ACHN (cell line): ENCODE measurements around the gene SYT11.
"Not testable (repeated sequence)": the region's sequence is repeated elsewhere in the genome, so short reads cannot be mapped to it uniquely, and the experiment has no call there.

Experiments used
- DNase-seq: peaks from one replicate; pipeline ENCODE4 v3.0.0-alpha.2; 2015
- in situ Hi-C: cut with HindIII; loops from 2 replicates; pipeline ENCODE4 v1.10.0; 2017; ENCODE audit warnings: low sequenced_read_pairs, low pct_ligation_motif_present, low pct_unique_long_range_greater_than_20kb

Gene SYT11

GRCh38 chr1:155930725-155931124 is 71.4 kb downstream of the SYT11 start:
- in situ Hi-C loops, DNase-seq: not testable (repeated sequence)

DNA sequence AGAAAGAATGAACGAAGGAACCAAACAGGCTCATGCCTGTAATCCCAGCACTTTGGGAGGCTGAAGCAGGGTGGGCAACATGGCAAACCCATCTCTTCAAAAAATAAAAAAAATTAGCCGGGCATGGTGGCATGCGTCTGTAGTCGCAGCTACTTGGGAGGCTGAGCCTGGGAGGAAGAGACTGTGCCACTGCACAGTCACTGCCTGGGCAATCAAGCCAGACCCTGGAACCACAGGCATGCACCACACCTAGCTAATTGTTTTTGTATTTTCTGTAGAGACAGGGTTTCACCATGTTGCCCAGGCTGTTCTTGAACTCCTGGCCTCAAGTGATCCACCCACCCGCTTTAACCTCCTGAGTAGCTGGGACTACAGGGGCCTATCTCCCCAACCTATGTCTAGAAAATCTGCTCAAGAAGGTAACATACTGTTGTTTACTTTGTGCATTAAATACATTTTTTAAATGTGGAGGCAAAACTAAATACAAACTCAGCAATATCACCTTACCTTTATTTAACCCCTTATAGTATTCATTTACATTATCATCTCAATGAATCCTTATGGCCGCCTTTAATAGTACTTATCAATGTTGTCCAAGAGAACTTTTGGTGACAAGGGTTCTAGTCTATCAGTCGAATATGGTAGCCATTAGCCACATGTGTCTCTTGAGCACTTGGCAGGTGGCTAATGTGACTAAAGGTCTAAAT is 72.1 kb downstream of the SYT11 start:
- in situ Hi-C loops = no loop called here
- DNase-seq = no peak

GRCh38 chr1:155932081-155932480 is 72.7 kb downstream of the SYT11 start:
- in situ Hi-C loops = no loop called here
- no peak for DNase-seq

- in situ Hi-C loops = no loop called here
- DNase-seq = no peak
Measured at GRCh38 chr1:155932487-155932886, 73.1 kb downstream of the SYT11 start.

- in situ Hi-C loops = no loop called here
- DNase-seq = no peak
Measured at GRCh38 chr1:155933591-155934096, 74.3 kb downstream of the SYT11 start.

DNA sequence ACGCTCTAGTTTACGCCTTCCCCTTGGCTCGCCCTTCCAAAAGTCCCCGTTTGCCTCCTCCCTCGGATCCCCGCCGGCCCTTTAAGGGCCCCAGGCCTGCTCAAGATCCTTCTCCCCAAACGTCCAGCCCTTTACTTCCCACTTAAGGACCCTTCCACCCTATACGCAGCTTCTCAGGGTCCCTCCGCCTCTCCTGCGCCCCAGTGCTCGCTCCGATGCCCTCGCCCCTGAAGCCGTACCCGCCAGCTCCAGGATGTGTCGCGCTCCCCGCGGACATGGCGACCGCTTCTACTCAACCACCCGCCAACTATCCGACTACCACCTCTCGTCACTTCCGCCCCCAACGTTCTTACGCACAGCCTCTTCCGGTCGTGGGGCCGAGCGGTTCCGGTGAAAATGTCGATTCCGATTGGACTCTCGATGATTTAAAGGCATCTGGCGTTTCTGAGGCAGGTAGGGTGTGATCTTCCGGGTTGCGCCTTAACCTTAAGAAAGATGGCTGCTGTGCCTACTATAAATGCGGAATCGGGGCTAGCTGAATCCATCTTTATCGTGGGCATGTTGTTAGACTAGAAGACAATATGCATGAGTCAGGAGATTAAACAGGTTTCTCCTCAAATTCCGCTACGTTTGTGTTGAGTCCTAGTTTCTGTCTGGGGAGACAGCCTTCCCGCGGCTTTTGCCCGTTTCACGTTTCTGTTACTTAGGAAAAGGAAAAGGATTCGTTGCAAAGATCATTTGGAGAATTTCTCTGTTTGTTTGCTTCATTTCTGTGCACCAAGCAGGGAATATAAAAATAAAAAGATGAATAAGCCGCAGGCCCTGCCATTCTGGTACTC is 74.9 kb downstream of the SYT11 start, which contains the start of gene KHDC4:
KHDC4 (minus strand) TSS at position 317 of the 839 bp plus-strand sequence; CDS start at position 277, 40 bp downstream.
- peak; percentile 100 for DNase-seq
- in situ Hi-C loops = no loop called here
